NCI-H2227 (cell line): ENCODE results near the gene CAPS.

ENCODE experiments used
- DNase-seq: peaks from one replicate; lab custom pipeline; 2025; ENCODE audit not compliant: unreplicated experiment; lab: John Stamatoyannopoulos, UW

The CAPS gene

DNA sequence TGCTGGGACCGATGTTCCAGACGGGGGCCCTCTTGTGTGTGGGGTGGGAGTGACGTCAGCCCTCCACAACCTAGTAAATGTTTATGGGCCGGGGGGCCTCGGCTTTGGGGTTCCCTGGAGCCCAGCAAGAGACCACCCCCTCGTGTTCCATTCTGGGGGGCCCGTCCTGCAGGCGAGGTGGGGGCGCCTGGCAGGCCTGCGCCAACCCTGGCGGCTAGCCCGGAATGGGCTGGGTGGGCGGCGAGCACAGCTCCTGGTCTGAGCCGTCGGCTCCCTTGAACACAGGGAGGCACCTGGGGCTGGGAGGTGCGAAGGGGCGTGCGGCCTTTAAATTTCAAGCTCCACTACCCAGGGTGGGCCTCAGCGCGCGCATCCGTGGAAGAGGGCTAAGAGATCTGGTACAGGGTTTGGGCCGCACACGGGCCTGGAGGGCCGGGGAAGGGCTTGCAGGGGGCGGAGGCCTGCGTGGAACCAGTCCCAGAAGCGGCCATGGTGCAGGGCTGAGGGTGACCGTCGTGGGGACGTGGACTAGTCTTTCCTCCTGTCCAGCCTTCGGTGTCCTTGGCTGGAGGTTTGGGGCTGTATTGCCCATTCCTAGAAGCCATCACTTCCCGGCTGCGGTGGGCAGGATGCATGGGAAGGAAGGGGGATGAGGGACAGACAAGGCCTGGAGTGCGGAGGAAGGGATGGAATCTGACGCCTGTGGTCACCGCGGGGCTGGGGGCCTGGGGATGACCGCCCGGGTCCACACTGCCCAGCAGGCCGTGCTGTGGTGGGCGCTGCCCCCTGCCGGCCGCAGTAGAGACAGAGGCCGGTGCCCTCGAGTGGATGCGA, 21.9 kb upstream of the CAPS start:
- DNase-seq, result peak; percentile 24

- DNase-seq, result no peak
Observed at GRCh38 chr19:5892772-5893275, 21.2 kb upstream of the CAPS start.

GRCh38 chr19:5893296-5893903, 20.7 kb upstream of the CAPS start:
- DNase-seq, result no peak

GRCh38 chr19:5893907-5894703, 19.9 kb upstream of the CAPS start:
- DNase-seq, result no peak

GRCh38 chr19:5894704-5895349, 19.2 kb upstream of the CAPS start:
- DNase-seq, result no peak

- DNase-seq, result no peak
Observed at GRCh38 chr19:5895409-5895808, 18.6 kb upstream of the CAPS start.

- no peak for DNase-seq
Observed at GRCh38 chr19:5895890-5896289, 18.2 kb upstream of the CAPS start.

DNA sequence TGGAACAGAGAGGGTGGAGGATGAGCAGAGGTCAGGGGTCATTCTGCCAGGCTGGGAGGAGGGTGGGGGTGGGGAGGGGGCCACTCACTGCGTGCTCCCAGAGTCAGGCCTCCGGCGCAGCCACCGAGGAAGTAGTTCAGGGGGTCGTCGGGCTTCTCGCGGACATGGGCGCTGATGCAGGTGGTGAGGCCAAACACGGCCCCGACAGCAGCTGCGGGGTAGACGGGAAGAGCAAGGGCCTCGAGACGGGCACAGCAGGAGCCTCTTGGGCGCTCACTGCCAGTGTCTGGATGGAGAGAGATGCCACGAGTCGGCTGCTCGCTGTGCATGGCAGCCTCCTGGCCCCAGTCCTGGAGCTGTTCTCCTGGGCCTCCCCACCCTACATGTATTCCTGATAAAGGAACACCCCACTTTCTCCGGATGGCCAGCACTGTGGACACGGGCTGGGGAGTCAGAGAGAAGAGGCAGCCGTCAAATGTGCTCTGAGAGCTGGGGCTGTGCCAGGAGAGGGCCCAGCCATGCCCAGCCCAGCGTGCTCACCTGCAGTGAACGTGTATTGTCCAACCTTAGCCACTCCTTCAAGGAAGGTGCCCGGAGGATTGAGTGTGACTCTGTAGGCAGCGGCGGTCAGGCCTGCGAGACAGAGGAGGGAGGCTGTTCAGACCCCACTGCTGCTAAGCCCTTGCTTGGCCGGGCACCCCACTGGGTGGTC, 17.5 kb upstream of the CAPS start:
- DNase-seq, result no peak

GRCh38 chr19:5897189-5897969, 16.7 kb upstream of the CAPS start:
- no peak for DNase-seq

DNA sequence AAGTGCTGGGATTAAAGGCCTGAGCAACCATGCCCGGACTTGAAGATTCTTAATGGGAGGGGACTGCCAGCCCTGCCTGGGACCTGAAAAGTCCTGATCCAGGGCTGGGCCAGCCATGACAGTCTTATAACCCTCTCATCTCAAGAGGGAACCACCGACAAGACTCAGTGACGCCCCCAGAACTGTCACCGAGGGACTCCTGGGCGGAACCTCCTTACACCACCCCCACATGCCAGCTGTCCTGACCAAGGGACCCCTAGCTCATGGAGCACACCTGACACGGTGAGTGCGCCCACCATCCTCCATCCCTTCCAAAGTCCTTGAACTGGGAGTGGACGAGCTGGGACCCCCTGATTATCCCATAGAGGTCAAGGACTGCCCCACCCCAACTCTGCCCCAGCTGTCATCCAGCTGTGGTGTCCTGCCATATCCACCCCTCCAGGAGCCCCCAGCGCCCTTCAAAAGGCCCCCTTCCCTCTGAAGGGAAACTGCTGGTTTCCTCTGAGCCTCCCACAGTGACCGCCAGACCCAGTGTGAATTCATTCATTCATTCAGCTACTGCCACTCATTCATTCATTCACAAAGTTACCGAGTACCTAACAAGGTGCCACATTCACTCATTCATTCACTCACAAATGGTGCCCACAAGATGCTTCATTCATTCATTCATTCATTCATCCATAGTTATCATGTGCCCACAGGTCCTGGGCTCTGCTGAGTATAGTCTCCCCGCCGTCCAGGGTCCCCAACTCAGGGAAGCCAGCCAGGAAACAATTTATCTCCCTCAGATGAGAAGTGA, 14.1 kb upstream of the CAPS start:
- DNase-seq, result no peak

- no peak for DNase-seq
Observed at GRCh38 chr19:5900976-5901375, 13.1 kb upstream of the CAPS start.

DNA sequence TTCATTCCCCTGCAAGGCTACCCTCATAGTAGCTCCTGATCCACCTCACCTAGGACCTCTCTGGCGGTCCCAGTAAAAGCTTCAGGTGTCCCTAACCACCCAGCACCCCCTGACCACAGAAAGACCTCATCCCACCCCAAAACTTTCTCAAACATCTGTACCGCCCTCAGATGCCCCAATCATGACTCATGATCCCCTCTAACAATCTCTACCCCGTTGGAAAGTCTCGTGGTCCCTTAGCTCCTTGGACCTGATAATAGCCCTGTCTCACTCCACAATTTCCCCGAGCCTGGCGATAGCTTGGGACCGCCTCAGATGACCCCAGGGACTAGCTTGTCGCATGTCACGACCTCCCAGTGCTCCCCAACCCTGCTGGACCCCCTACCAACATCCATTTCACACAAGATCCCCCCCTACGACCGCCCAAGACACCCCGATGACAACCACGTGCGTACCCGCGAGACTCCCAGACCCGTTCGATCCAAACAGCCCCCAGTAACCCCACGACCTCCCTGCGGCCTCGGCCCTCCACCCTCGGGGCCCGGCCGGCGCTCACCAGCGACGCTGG, 10.9 kb upstream of the CAPS start:
- DNase-seq, result no peak

DNA sequence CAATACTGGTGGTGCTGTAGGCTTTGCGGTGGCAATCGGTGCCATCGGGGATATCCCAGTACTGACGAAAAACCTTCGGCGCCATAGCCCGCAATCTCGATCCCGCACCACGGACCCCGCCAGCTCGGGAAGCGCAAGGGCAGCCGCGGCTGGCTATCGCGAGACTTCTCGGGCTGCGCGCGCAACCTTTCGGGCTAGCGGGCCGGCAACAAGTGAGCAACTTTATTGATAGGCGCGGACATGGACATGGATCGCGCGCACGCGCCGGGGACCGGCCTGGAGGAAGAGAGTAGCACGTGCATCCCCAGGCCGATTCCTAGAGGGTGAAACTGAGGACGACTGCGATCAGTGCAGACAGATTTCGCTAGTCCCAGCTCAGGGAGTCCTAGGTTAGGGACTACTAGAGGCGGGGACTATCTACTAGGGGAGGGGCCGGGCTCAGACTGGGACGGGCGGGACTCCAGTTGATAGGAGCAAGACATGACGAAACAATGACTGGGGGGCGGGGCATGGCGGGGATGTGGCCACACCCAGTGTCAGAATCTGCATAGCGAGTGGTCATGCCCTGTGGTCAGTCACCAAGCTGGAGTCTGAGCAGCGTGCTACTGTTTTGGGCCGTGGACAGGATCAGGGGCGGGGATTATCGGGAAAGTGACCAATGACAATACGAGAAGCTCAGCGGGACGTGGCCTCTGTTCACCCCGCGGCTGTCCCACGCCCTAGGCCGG, 10.3 kb upstream of the CAPS start, which contains the start of gene NDUFA11:
Gene NDUFA11 (minus strand): TSS at position 167 of the 728 bp plus-strand sequence. CDS start 82 bp downstream, at position 85.
- DNase-seq, result peak; percentile 95

DNA sequence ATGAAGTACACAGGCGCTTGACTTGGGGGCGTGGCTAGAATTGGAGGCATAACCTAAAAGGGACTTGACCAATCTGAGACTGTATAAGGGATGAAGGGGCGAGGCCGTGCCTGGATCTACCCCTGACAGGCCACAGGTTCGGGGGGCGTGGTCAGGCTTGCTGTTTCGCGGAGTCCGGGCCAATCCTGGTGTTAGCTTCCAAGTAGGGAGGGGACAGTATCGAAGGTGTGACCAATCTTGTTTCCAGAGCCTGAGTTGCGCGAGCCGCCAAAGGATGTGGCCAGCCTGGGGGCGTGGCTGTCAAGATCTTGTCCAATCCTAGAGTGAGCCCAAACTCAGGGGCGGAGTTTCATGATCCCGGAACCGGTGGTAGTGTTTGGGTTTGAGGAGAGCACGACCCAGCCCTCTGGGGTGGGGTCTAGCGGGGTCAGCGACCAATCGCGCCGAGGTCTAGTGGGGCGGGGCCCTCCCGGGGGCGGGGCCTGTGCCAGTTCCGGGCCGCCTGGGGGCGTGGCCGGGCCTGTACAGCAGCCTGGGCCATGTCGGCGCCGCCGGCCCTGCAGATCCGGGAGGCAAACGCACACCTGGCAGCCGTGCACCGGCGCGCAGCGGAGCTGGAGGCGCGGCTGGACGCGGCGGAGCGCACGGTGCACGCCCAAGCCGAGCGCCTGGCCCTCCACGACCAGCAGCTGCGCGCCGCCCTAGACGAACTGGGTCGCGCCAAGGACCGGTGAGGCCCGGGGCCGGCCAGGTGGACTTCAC, 9.5 kb upstream of the CAPS start, which contains the start of gene VMAC:
Gene VMAC (plus strand): TSS at position 521 of the 762 bp plus-strand sequence. CDS start 19 bp downstream, at position 540.
- peak; percentile 99 for DNase-seq

- DNase-seq, result no peak
Observed at GRCh38 chr19:5905114-5905778, 8.8 kb upstream of the CAPS start.

DNA sequence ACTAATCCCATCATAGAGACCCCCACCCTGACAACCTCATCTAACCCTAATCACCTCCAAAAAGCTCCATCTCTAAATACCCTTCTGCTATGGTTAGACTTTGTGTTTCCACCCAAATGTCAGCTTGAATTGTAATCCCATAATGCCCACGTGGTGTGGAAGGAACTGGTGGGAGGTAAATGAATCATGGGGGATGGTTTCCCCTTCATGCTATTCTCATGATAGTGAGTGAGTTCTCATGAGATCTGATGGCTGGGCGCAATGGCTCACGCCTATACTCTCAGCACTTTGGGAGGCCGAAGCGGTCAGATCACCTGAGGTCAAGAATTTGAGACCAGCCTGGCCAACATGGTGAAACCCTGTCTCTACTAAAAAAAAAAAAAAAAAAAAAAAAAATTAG, 6.8 kb upstream of the CAPS start:
- DNase-seq, result no peak
